Upper lobe of left lung (tissue), 4 donors: ENCODE results near the gene OTULINL.

ENCODE experiments used
- POLR2A ChIP-seq, 4 donors: fragments of 450-650 bp; IDR thresholded peaks; one replicate each; pipeline ENCODE4 v1.5.1; 2016 to 2017; ENCODE audit warnings: antibody characterized with exemption in 4 of 4, mild to moderate bottlenecking in 2 of 4
- TF ChIP-seq, protein P1 (sequence below), 6 experiments: fragments of 450-650 bp in 4 of 6; fragments of 200-600 bp in 2 of 6; sonication (generic) in 2 of 6; IDR thresholded peaks; one replicate each; pipeline ENCODE4 v1.5.1; 2016 to 2019; ENCODE audit warnings: antibody characterized with exemption in 6 of 6

DNA sequence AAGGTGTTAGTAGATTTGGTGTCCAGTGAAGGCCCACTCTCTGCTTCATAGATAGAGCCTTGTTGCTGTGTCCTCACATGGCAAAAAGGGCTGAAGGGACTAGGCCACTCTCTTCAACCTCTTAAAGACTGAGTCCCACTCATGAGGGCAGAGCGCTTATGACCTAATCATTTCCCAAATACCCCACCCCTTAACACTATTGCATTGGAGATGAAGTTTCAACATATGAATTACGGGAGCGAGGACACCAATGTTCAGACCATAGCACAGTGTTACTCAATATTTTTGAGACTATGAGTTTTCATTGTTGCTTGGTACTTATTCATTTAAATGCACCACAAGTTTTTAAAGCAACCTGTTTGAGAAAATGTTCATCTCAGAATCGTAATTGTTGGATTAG lies 8.8 kb upstream of the OTULINL start:
- TF ChIP-seq, protein P1, sequence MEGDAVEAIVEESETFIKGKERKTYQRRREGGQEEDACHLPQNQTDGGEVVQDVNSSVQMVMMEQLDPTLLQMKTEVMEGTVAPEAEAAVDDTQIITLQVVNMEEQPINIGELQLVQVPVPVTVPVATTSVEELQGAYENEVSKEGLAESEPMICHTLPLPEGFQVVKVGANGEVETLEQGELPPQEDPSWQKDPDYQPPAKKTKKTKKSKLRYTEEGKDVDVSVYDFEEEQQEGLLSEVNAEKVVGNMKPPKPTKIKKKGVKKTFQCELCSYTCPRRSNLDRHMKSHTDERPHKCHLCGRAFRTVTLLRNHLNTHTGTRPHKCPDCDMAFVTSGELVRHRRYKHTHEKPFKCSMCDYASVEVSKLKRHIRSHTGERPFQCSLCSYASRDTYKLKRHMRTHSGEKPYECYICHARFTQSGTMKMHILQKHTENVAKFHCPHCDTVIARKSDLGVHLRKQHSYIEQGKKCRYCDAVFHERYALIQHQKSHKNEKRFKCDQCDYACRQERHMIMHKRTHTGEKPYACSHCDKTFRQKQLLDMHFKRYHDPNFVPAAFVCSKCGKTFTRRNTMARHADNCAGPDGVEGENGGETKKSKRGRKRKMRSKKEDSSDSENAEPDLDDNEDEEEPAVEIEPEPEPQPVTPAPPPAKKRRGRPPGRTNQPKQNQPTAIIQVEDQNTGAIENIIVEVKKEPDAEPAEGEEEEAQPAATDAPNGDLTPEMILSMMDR (IDR thresholded peaks at IDR 0.05), result no peak
- no peak for TF ChIP-seq POLR2A (IDR thresholded peaks at IDR 0.05)
